Germinal center (tissue), 1 donor: ENCODE results near the gene ATAD1.
"Not testable (repeated sequence)": the region's sequence is repeated elsewhere in the genome, so short reads cannot be mapped to it uniquely, and the experiment has no call there.

Experiments
- DNase-seq: peaks from one replicate; pipeline ENCODE4 v3.0.0; 2012; ENCODE audit warnings: mixed read lengths, low spot score

The ATAD1 gene

DNA sequence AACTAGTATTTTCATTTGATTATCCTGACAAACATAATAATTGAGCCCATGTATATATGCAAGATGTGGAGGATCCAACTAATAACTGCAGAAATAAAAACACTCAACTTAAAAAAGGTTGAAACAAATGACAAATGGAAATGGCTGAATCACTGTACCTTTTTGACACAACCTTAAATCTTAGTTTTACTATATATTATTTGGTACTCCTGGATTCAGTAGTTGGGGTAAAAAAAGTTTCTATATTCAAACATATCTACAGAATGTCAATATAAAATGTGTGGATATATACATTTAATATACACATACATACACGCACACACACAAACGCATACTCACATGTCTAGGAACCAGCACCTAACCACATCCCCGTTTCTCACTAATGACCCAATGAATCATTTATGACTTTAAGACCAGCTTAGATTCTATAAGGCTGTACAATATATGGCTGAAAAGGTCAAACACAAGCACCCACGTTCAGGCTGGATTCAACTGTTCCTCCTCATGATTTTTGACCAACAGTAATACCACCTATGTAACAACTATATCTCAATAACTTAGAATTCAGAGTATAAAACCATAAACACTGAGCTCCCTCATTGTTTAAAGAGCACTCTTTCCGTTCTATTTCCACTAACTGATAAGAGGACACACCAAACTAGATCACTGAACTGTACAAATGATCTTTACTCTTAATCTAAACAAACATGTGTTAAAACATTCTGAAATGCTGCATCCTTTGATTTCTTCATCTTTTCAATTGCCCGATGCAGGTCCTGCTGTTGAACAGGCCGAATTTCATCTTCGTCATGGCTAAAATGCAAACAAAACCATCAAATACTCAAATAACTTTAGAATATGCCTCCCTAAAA lies 63.8 kb downstream of the ATAD1 start:
- DNase-seq: no peak

DNA sequence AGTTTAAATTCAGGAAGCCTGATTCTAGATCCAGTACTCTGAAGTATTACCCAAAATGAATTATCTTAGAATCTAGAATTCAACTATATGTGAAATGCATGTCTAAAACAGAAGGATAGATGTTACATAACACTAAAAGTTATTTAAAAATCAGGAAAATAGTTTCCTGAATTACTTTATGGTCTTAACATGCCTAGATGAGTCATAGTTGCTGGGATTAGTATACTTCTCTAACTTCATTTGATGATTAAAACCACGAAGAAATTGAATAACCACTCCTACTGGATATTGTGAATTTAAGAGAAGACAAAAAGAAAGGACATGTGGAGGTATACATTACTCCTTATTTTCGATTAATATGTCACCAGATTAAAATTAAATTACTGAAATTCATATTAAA lies 65.5 kb downstream of the ATAD1 start:
- no peak for DNase-seq

DNA sequence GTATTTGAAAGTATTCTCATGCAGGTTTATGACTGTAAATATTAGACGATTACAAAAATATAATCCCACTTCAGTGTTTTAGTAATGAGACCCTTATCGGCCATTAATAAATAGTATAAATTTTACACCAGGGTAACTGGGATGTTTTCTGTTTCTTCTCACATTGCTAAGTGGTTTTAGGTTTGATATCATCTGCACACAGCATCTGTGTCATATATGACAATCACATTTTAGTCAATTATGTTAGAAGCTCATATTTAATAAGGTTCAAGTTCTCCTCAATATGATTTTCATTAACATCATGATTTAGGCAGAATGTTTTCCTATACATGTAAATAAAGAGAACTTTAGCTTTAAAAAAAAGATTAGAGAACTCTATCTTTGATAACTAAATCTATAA lies 66.8 kb downstream of the ATAD1 start:
- DNase-seq: no peak

DNA sequence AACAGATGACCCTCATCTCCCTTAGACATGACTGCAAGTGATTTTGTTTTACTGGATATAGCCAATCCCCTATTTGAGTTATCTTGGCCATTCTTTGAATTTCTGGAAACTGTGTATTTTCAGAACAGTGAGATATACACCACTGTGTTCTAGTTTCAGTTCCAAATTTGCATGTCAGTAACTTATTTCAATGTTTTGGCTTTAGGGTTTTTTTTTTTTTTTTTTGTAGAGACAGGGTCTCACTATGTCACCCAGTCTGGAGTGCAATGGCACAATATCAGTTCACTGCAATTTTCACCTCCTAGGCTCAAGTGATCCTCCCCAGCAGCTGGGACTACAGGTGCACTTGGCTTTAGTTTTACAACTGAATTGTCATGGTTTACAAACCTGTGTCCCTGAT lies 67.2 kb downstream of the ATAD1 start:
- no peak for DNase-seq

DNA sequence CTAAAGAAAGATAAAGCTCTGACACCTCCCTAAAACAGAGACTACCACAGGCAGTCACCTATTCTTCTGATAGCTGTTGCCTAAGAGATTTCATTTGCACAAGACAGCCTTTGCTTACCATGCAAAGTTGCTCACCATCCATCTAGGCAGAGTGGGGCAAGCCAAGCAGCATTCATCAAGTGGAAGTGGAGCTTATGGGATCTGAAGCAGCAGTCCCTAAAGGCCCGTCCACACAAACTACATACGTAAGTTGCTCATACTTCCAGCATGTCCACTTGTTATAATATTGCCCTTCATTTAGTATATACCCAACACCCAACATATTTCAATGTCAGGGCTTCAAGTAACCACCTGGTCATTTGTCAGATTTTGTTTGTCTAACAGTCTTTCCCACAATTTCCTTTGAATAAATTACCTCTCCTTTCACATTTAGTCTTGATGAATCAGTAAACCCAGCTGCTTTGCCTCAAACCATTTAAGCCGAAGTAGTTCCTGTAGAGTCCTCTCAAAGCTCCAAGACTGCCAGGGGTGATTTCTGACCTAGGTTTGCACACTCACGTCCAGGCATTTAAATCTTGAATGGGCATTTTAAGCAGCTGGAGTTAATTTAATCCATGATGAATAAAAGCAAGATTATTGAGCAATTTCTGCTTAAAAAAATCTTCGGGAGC lies 67.9 kb downstream of the ATAD1 start:
- DNase-seq: no peak

DNA sequence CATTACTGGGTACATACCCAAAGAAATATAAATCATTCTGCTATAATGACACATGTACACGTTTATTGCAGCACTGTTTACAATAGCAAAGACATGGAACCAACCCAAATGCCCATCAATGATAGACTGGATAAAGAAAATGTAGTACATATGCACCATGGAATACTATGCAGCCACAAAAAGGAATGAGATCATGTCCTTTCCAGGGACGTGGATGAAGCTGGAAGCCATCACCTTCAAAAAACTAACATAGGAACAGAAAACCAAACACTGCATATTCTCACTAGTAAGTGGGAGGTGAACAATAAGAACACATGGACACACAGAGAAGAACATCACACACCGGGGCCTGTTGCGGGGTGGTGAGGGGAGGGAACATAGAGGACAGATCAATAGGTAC lies 69.8 kb downstream of the ATAD1 start:
- not testable (repeated sequence) for DNase-seq

DNA sequence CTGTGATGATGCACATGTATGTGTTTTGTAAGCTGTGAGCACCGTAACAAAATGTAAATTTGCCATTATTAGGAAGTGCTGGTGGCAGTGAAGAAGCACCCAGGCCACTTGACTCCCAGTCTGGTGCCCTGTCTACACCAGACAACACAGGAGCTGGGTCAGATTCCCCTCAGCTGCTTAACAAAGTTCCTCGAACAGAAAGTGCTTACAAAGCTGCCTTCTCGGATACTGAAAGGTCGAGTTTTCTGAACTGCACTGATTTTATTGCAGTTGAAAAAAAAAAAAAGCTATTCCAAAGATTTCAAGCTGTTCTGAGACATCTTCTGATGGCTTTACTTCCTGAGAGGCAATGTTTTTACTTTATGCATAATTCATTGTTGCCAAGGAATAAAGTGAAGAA lies 71.1 kb downstream of the ATAD1 start:
- no peak for DNase-seq

DNA sequence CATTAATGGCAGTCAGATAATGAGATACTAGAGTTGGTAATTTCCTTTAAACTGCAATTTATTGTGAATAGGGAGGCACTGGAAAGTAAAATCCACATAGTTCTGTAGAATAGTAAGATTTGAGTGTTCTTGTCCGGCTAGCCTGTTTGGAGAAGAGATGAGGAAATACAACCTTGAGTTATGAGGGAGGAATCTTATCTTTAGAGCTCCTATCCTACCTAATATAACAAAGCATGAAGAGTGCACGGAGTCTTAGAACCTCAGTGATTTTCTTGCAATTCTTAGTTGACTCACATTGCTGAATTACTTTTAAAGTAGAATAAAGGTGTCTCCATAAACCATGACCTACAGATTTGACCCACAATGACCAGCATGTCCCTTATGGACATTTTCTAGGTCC lies 73.4 kb downstream of the ATAD1 start:
- DNase-seq: no peak

DNA sequence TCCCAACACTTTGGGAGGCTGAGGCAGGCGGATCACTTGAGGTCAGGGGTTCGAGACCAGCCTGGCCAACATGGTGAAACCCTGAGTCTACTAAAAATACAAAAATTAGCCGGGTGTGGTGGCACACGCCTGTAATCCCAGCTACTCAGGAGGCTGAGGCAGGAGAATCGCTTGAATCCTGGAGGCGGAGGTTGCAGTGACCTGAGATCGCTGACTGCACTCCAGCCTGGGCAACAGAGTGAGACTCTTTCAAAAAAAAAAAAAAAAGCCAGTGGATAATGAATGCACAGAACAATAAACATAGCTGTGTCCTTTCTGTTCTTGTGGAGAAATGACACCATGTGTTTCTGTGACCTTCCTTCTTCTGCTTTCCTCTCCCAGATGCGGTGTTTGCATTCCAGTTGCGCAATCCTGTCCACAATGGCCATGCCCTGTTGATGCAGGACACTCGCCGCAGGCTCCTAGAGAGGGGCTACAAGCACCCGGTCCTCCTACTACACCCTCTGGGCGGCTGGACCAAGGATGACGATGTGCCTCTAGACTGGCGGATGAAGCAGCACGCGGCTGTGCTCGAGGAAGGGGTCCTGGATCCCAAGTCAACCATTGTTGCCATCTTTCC lies 74.9 kb downstream of the ATAD1 start:
- DNase-seq: not testable (repeated sequence)

DNA sequence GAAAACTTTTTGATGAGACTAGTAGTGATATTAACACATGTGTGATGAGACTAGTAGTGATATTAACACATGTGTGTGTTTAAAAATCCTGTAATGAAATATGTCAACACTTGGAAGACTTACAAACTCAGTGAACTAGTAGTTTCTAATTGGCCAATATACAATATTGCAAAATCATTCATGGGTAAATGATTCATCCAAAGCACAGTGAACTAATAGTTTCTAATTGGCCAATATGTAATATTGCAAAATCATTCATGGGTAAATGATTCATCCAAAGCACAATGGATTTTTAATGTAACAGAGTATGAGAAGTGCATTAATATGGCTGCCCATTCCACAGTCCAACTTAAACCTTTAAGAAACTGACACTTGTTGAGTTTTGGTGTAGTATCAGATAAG lies 77.8 kb downstream of the ATAD1 start:
- DNase-seq: no peak

DNA sequence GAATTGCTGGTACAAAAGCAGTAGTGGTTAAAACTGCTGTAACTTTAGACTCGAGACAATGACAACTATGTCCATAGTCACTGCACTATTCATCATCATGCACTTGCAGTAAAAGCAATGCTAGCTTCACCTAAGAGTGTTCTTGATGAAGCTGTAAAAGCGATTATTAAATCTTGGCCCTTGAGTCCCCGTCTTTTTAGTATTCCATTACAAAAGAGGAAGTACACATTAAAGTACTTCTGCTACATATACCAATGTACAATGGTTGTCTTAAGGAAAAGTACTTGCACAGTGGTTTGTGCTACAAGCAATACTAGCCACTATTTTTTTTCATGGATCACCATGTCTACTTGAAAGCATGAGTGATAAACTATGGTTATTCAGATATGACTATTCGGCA lies 78.3 kb downstream of the ATAD1 start:
- DNase-seq: no peak

DNA sequence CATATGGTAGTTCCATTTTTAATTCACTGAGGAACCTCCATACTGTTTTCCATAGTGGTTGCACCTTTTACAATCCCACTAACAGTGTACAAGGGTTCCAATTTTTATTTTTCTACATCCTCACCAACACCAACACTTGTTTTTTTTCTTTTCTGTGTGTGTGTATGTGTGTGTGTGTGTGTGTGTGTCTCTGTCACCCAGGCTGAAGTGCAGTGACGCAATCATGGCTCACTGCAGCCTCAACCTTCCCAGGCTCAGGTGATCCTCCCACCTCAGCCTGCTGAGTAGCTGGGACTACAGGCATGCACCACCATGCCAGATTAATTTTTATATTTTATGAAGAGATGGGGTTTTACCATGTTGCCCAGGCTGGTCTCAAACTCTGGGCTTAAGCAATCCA lies 79.8 kb downstream of the ATAD1 start:
- DNase-seq: not testable (repeated sequence)

DNA sequence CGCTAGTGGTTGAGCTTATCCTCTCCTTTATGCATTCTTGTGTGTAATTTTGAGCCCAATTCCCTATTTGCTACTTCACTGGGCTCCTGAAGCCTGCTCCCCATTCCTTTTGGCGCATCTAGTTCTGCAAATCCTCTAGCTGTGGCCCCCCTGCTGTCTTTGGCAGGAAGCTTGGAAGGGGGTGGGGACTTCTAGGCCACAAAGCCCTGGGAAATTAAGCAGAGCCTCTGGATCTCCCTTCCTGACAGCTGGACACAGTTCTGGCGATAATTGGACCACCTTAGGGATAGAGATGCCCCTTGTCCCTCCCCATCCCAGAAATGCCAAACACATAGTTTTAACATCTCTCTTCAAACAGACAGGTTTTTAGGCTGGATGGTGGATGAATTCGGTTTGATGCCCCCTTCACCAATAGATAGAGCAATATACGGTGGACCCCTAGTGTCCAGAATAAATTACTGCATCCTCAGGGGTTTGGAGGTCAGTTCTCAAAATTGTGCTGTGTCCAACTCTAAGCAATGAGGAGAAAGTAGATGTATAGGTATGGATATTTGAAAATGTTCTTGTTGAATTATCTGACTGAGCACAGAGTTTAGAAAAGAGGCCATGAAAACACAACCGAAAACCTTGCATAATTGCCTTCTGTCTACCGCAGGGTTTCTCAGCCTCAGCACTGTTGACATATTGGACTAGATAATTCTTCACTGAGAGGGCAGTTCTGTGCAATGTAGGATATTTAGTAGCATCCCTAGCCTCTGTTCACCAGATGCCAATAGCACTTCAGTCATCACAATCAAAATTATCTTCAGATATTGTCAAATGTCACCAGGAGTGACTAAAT lies 82.8 kb downstream of the ATAD1 start:
- DNase-seq: peak; percentile 56

DNA sequence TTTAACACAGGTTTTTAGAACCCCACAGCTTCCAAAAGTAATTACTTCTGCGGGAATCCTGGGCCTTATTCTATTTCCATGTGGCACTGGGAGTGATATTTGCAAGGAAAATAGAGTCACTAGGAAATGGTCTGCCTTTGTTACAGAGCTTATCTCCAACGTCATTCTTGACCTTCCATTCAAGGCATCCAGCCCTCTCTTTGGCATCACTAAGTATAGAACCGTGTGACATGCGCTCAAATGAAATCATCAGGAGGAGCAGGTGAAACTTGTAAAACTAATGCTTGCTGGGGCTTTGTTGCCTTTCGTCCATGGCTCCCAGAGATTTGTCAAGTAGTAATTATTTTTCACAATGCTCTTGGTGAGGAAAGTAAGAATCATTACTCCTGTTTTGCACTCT lies 84.9 kb downstream of the ATAD1 start:
- no peak for DNase-seq

DNA sequence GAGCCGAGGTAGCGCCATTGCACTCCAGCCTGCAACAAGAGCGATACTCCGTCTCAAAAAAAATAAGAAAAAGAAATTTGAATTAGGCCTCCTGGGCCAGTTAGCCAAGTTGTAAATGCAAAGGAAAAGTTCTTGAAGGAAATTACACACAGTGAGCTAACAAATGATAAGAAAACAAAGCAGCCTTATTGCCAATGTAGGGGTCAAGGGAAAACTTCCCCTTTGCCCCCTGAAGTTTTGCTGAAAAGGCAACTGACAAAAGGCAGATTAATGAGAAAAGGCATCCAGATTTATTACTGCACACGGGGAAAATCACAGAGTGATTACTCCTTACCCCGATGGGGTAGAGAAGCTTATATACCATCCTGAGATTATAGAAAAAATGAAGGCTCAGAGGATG lies 88.1 kb downstream of the ATAD1 start:
- DNase-seq: no peak

DNA sequence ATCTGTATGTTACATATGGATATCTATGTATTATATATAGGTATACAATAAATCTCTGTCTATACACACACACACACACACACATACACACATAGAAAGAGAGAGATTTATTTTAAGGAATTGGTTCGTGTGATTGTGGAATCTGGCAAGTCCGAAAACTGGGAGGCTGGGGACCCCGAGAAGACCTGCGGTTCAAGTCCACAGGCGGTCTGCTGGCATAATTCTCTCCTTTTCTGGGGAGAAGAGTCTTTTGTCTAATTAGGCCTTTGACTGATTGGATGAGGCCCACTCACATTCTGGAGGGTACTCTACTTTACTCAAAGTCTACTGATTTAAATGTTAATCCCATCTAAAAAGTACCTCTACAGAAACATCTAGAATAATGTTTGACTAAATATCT lies 93.2 kb downstream of the ATAD1 start:
- no peak for DNase-seq

DNA sequence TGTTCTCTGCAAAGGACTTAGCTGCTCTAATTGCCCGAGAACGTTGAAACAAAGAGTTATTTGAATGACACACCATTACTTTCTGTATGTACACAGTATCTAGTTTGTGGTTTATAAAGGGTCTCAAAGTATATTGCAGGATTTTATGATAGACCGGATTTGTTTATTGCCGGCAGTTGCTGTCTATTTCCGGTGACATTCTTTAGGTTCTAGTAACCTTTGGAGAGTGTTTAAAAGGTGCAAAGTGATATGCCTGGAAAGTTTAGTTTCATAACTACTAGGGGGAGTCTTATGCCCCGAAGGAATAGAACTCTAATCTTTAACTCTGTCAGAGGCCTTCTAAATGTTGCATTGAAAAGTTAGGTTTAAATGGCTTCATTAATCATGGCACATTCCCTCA lies 94.5 kb downstream of the ATAD1 start:
- no peak for DNase-seq

DNA sequence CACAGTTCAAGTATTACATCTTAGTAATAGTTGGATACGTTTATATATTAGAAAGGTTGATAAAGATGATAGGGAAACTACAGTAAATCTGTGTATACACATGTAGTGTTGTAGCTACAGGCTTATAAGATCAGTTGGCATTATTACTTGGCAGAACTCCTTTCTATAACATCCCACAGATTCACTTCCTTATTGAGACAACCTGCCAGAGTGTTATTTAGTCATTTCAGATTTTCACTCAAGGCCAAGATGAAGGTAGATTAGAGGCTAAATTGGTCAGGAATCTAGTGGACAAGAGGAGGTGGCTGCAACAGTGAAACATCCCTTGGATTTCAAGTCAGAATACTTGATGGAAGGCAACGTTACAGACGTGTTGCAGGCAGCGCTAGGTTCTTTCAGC lies 95.3 kb downstream of the ATAD1 start:
- no peak for DNase-seq

DNA sequence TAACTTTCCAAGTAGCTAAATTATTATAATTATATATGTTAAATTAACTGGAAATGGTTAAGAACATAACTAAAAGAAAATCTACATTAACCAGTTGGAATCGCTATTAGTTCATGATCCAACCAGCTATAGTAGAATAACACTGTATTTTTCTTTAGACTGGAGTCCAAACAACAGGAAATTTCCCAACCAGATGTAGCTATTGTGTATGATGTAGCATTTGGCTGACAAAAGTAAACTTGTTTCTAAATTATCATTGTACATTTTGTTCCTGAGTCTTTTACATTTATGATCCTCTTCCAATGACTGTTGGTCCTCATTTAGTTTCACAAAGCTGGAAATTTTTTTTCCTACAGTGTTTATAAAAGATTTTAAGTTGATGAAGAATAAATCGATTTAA lies 96.2 kb downstream of the ATAD1 start:
- no peak for DNase-seq

DNA sequence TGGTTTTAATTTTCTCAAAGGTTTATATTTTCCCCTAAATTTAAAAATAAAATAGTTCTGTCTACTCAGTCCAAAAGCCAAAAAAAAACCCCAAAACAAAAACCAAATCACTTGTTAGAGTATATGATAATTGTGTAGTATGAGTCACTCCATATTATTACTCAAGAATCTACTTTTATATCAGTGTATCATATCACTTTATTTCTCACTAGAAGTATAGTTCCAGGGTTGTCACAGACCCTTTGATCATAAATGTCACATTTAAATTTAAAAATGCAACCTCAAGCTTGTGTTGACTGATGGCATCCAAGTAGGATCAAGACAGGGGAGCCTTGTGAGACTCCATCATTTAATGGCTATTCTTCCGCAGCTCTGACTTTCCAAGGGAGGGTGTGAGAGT lies 97.4 kb downstream of the ATAD1 start:
- no peak for DNase-seq

DNA sequence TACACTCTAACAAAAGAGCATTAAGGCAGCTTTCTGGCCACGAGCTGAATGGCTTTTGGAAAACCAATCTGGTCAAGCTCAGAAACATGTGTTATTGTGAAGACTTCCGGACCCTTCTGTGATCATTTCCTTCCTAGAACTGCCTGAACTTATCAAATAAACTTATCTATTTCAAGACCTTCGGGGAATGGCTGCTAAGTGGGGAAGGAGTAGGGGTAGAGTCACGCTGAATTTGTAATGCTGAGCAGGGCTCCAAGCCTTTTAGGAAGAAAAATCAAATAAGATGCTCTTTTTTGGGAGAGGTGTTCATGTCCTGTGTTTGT lies 101.7 kb downstream of the ATAD1 start:
- DNase-seq: no peak

DNA sequence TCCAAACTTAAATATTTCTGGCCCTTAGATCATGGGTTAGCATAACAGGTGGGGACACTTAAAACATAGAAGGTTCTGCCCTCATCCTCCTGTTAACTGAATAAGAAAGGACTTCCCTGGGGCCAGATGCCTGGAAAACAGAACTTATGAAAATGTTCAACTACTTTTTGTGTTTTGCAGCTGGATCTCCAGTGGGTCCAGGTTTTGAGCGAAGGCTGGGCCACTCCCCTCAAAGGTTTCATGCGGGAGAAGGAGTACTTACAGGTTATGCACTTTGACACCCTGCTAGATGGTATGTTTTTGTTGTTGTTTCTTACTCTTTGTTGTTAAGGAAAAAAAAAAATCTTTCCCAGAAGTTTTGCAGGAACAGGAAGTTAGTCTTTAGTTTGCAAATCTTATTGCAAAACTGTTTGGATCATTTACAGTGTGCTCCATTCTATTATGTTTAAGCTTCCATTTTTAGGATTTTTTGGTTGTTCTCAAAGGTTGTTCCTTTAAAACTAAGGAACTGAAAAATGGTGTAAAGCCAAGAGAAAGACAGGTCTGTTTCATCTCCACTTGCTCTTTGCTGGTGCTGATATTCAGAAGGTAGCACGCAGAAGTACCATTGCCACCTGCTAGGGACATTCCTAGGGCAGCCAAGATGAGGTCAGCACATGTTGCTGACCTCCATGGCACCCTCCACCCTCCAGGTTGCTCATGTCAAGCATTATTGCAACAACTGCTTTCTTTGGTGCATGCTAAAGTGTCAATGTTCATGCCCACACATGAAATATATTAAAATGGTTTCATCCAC lies 102.3 kb downstream of the ATAD1 start:
- DNase-seq: no peak
